K562 (cell line): ENCODE measurements around the gene PLXNA3. TPM values are rescaled to one million over a fixed set of nuclear protein-coding genes. Genes with fewer than 3 reads are reported as not detected.

Source experiments
- ARID2 ChIP-seq: fragments of 450-650 bp; IDR thresholded peaks from 2 replicates; pipeline ENCODE4 v1.6.1; 2017; ENCODE audit warnings: antibody characterized with exemption, mild to moderate bottlenecking
- CBX3 ChIP-seq, 2 experiments: IDR thresholded peaks; 1 replicate in 1 of 2; 2 replicates in 1 of 2; pipeline ENCODE4 v1.6.1; 2012; ENCODE audit warnings: inconsistent platforms in 2 of 2, low read length in 2 of 2, borderline replicate concordance in 1 of 2, control low read depth in 1 of 2
- CXXC5 ChIP-seq: fragments of 250-450 bp; sonication (Bioruptor Pico); IDR thresholded peaks from 2 replicates; pipeline ENCODE4 v1.8.0; 2022; ENCODE audit warnings: inconsistent platforms, mild to moderate bottlenecking, moderate library complexity
- DPF2 ChIP-seq: fragments of 450-650 bp; IDR thresholded peaks from 2 replicates; pipeline ENCODE4 v1.6.1; 2016
- ELF4 ChIP-seq: fragments of 450-650 bp; formaldehyde crosslinking; IDR thresholded peaks from 2 replicates; pipeline ENCODE4 v1.4.0; 2022; ENCODE audit warnings: missing genetic modification characterization
- GATA2 ChIP-seq: sonication (generic); formaldehyde crosslinking; IDR thresholded peaks from 2 replicates; pipeline ENCODE4 v1.4.0; 2020; ENCODE audit warnings: mild to moderate bottlenecking, missing genetic modification reagents
- HDAC3 ChIP-seq: fragments of 450-650 bp; IDR thresholded peaks from 2 replicates; pipeline ENCODE4 v1.6.1; 2018; ENCODE audit warnings: borderline replicate concordance, mild to moderate bottlenecking, moderate library complexity; ENCODE audit not compliant: partially characterized antibody
- KAT7 ChIP-seq: sonication (generic); formaldehyde crosslinking; IDR thresholded peaks from 2 replicates; pipeline ENCODE4 v1.8.0; 2022; ENCODE audit warnings: missing genetic modification reagents, mild to moderate bottlenecking, borderline replicate concordance
- MAZ ChIP-seq, 2 experiments: fragments of 450-650 bp in 1 of 2; sonication (generic) in 1 of 2; formaldehyde crosslinking; IDR thresholded peaks in 1 of 2; conservative IDR thresholded peaks in 1 of 2; 2 replicates each; pipeline versions ENCODE4 v1.4.0 to v1.5.0; 2020; ENCODE audit warnings: mild to moderate bottlenecking in 1 of 2, missing genetic modification reagents in 1 of 2
- POLR2G ChIP-seq: fragments of 200-400 bp; formaldehyde crosslinking; IDR thresholded peaks from 2 replicates; pipeline ENCODE4 v1.6.1; 2017; ENCODE audit warnings: low read depth, mild to moderate bottlenecking, antibody characterized with exemption, low read length, moderate library complexity
- RBM17 ChIP-seq: fragments of 200-400 bp; formaldehyde crosslinking; IDR thresholded peaks from 2 replicates; pipeline ENCODE4 v1.6.1; 2017; ENCODE audit warnings: low read depth, mild to moderate bottlenecking, low read length, borderline replicate concordance
- SAFB ChIP-seq: fragments of 200-400 bp; formaldehyde crosslinking; IDR thresholded peaks from 2 replicates; pipeline ENCODE4 v1.6.1; 2017; ENCODE audit warnings: low read depth, low read length, borderline replicate concordance
- TAF15 ChIP-seq: fragments of 200-400 bp; formaldehyde crosslinking; IDR thresholded peaks from 2 replicates; pipeline ENCODE4 v1.6.1; 2017; ENCODE audit warnings: mild to moderate bottlenecking, low read depth, low read length, moderate library complexity
- ZNF165 ChIP-seq: fragments of 250-450 bp; sonication (Bioruptor Pico); IDR thresholded peaks from 2 replicates; pipeline ENCODE4 v1.4.0; 2020; ENCODE audit warnings: borderline replicate concordance
- ZNF174 ChIP-seq: fragments of 250-450 bp; sonication (Bioruptor Pico); IDR thresholded peaks from 2 replicates; pipeline ENCODE4 v1.4.0; 2020; ENCODE audit warnings: mild to moderate bottlenecking
- ZNF324 ChIP-seq: fragments of 250-450 bp; sonication (Bioruptor Pico); IDR thresholded peaks from 2 replicates; pipeline ENCODE4 v1.4.0; 2020; ENCODE audit warnings: mild to moderate bottlenecking
- ZNF408 ChIP-seq: fragments of 250-450 bp; sonication (Bioruptor Pico); IDR thresholded peaks from 2 replicates; pipeline ENCODE4 v1.4.0; 2020; ENCODE audit warnings: low read depth, mild to moderate bottlenecking, moderate library complexity
- ZNF79 ChIP-seq: fragments of 250-450 bp; sonication (Bioruptor Pico); IDR thresholded peaks from 2 replicates; pipeline ENCODE4 v1.4.0; 2020; ENCODE audit warnings: low read depth, mild to moderate bottlenecking, moderate library complexity
- polyA plus RNA-seq, 8 experiments: library from polyadenylated mRNA; depleted of rRNA in 4 of 8; stranded (reverse) in 5 of 8; unstranded in 3 of 8; fragments of >200 nt; fragmentation: Nextera tagmentation in 2 of 8; fragmentation: Illumina TruSeq in 1 of 8; extraction: Ambion mirVana in 2 of 8; extraction: Trizol in 1 of 8; gene quantifications; 2 replicates each; pipeline versions ENCODE4 v1.2.1 to v1.2.3, GENCODE V29; 2011 to 2014; ENCODE audit warnings: inconsistent platforms in 1 of 8, missing spikeins in 1 of 8
- total RNA-seq, 7 experiments: library from RNA; depleted of rRNA in 6 of 7; stranded (reverse); fragments of >200 nt in 6 of 7; fragmentation: Illumina TruSeq in 2 of 7; extraction: Trizol in 2 of 7; gene quantifications; 2 replicates each; pipeline versions ENCODE4 v1.2.1 to v1.2.3, GENCODE V29; 2011 to 2021; ENCODE audit warnings: low replicate concordance in 1 of 7
- TF ChIP-seq, protein P1 (sequence below): fragments of 250-450 bp; sonication (Bioruptor Pico); IDR thresholded peaks from 2 replicates; pipeline ENCODE4 v1.4.0; 2020; ENCODE audit warnings: mild to moderate bottlenecking
- TF ChIP-seq, protein P2 (sequence below): fragments of 450-650 bp; formaldehyde crosslinking; IDR thresholded peaks from 2 replicates; pipeline ENCODE4 v1.4.0; 2020; ENCODE audit warnings: mild to moderate bottlenecking, moderate library complexity
- TF ChIP-seq, protein P3 (sequence below): fragments of 250-450 bp; sonication (Bioruptor Pico); IDR thresholded peaks from 2 replicates; pipeline ENCODE4 v1.5.1; 2021; ENCODE audit warnings: mild to moderate bottlenecking
- TF ChIP-seq, protein P4 (sequence below): fragments of 200-800 bp; sonication (Bioruptor generic); IDR thresholded peaks from 2 replicates; pipeline ENCODE4 v1.6.1; 2017; ENCODE audit warnings: missing genetic modification characterization, missing compliant biosample characterization

PLXNA3 gene
- total and polyA plus RNA-seq, 9 of the 15 experiments (the other 6 are each of a cell fraction or from before 2014, with no cell fraction given) = 0.32 to 47.8 (median 7.5) TPM

DNA sequence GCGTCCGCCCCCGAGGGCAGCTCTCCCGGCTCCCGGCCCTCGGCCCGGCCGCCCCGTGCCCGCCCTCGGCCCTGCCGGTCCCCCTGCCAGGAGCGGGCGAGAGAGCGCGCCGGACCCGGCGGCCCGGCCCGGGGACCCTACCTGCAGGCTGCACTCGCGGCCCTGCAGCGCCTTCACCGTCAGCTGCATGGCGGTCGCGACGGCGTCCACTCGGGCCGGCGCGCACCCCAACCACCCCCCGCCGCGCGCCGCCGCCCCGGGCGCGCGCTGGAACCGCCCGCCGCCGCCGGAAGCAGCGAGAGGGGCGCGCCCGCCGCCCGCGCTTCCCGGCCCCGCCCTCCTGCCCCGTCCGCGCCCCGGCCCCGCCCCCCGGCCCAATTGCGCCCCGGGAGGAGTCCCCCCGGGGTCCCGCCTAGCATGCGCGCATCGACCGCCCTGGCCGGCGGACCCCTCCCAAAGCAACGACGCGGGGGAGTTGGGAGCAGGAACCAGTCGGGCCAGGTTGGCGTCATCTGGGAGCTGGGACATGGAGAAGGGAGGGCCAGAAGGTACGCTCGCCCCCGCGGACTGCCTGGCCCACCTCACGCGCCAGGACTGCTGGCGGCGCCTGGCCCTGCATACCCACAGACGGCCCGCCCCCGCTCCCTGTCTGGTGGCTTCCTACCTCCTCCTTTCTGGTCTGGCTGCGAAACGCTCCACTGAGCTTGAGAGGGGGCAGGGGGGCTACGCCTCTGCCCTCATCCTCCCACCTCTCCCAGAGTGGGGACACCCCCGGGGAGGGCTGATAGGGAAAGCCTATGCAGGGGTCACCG lies 28.5 kb downstream of the PLXNA3 start, which contains the start of gene UBL4A (continued):
- TF ChIP-seq, protein P1, sequence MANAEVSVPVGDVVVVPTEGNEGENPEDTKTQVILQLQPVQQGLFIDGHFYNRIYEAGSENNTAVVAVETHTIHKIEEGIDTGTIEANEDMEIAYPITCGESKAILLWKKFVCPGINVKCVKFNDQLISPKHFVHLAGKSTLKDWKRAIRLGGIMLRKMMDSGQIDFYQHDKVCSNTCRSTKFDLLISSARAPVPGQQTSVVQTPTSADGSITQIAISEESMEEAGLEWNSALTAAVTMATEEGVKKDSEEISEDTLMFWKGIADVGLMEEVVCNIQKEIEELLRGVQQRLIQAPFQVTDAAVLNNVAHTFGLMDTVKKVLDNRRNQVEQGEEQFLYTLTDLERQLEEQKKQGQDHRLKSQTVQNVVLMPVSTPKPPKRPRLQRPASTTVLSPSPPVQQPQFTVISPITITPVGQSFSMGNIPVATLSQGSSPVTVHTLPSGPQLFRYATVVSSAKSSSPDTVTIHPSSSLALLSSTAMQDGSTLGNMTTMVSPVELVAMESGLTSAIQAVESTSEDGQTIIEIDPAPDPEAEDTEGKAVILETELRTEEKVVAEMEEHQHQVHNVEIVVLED = no peak
- TF ChIP-seq ZNF165 (CRISPR knock-in tag) (no peak), CBX3 (IDR thresholded peaks at IDR 0.05; ENCODE audit: borderline replicate concordance in 1 of 2, low read length in 2 of 2) (no peak), MAZ (CRISPR knock-in tag; conservative IDR thresholded peaks at IDR 0.05 in 1 of 2, IDR thresholded peaks at IDR 0.05 in 1 of 2) (peak; percentile 27 to 63; a peak in 3 of 4 replicates), ARID2 (no peak), ZNF79 (CRISPR knock-in tag) (no peak), GATA2 (CRISPR knock-in tag) (no peak), CXXC5 (CRISPR knock-in tag) (0 out of 2 replicates have a peak, but pooled peaks have one; percentile 42), ELF4 (CRISPR knock-in tag) (0 out of 2 replicates have a peak, but pooled peaks have one; percentile 41), ZNF174 (no peak), KAT7 (CRISPR knock-in tag) (no peak), TAF15 (no peak), HDAC3 (no peak), POLR2G (peak; percentile 69), ZNF324 (CRISPR knock-in tag) (no peak), SAFB (peak; percentile 64; the same call in 1 of the 2 replicates), ZNF408 (no peak), RBM17 (no peak), DPF2 (no peak)
- TF ChIP-seq, protein P2, sequence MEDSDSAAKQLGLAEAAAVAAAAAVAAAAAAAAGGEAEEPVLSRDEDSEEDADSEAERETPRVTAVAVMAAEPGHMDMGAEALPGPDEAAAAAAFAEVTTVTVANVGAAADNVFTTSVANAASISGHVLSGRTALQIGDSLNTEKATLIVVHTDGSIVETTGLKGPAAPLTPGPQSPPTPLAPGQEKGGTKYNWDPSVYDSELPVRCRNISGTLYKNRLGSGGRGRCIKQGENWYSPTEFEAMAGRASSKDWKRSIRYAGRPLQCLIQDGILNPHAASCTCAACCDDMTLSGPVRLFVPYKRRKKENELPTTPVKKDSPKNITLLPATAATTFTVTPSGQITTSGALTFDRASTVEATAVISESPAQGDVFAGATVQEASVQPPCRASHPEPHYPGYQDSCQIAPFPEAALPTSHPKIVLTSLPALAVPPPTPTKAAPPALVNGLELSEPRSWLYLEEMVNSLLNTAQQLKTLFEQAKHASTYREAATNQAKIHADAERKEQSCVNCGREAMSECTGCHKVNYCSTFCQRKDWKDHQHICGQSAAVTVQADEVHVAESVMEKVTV (CRISPR knock-in tag) = no peak
- TF ChIP-seq, protein P3, sequence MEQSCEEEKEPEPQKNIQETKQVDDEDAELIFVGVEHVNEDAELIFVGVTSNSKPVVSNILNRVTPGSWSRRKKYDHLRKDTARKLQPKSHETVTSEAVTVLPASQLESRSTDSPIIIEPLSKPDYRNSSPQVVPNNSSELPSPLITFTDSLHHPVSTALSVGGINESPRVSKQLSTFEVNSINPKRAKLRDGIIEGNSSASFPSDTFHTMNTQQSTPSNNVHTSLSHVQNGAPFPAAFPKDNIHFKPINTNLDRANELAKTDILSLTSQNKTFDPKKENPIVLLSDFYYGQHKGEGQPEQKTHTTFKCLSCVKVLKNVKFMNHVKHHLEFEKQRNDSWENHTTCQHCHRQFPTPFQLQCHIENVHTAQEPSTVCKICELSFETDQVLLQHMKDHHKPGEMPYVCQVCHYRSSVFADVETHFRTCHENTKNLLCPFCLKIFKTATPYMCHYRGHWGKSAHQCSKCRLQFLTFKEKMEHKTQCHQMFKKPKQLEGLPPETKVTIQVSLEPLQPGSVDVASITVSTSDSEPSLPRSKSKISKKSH = no peak
- TF ChIP-seq, protein P4, sequence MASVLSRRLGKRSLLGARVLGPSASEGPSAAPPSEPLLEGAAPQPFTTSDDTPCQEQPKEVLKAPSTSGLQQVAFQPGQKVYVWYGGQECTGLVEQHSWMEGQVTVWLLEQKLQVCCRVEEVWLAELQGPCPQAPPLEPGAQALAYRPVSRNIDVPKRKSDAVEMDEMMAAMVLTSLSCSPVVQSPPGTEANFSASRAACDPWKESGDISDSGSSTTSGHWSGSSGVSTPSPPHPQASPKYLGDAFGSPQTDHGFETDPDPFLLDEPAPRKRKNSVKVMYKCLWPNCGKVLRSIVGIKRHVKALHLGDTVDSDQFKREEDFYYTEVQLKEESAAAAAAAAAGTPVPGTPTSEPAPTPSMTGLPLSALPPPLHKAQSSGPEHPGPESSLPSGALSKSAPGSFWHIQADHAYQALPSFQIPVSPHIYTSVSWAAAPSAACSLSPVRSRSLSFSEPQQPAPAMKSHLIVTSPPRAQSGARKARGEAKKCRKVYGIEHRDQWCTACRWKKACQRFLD (CRISPR knock-in tag) = peak; percentile 81; the same call in 1 of the 2 replicates
